Testis (tissue), 3 donors: ENCODE measurements around the gene C17orf100. TPM values are rescaled to one million over a fixed set of nuclear protein-coding genes. Genes with fewer than 3 reads are reported as not detected.

Source experiments
- DNase-seq: peaks from one replicate; pipeline ENCODE4 v3.0.0-alpha.2; 2019
- H3K27ac ChIP-seq, 2 donors: fragments of 200-600 bp; sonication (generic); one replicate each; pipeline ENCODE4 v1.5.1; 2019
- H3K27me3 ChIP-seq: fragments of 200-600 bp; sonication (generic); one replicate; pipeline ENCODE4 v1.5.1; 2019
- H3K36me3 ChIP-seq: fragments of 200-600 bp; sonication (generic); one replicate; pipeline ENCODE4 v1.5.1; 2017; ENCODE audit warnings: low read depth; ENCODE audit errors: missing control alignments
- H3K4me1 ChIP-seq: fragments of 200-600 bp; sonication (generic); one replicate; pipeline ENCODE4 v1.5.1; 2019
- H3K4me3 ChIP-seq, 2 donors: fragments of 200-600 bp; sonication (generic); one replicate each; pipeline ENCODE4 v1.5.1; 2017 to 2019
- H3K9me3 ChIP-seq: fragments of 200-600 bp; sonication (generic); one replicate; pipeline ENCODE4 v1.5.1; 2017
- POLR2A ChIP-seq: fragments of 450-650 bp; IDR thresholded peaks from one replicate; pipeline ENCODE4 v1.6.1; 2017; ENCODE audit warnings: antibody characterized with exemption, mild to moderate bottlenecking, moderate library complexity
- WGBS, 2 donors: methylation state at CpG; one replicate each; pipeline ENCODE4 v1.1.5; 2018; 5-methylcytosine and 5-hydroxymethylcytosine counted together
- intact Hi-C: fragments of 100-400 bp; cut with DNase I; formaldehyde crosslinking; loops from one replicate; pipeline ENCODE4 v1.15.1; 2023; ENCODE audit warnings: low total_unique reads
- polyA plus RNA-seq: library from polyadenylated mRNA; stranded (reverse); fragments of 350-450 nt; fragmentation: Illumina TruSeq; extraction: RNeasy Lipid Tissue Mini Kit (QIAGEN cat#74804); gene quantifications from one replicate; pipeline ENCODE4 v1.2.3, GENCODE V29; 2014; ENCODE audit warnings: low read depth, low replicate concordance; ENCODE audit not compliant: insufficient read depth
- total RNA-seq, 2 donors: library from RNA; depleted of rRNA; stranded (reverse); fragments of >200 nt; gene quantifications; one replicate each; pipeline ENCODE4 v1.2.3, GENCODE V29; 2016
- TF ChIP-seq, protein P1 (sequence below), 3 experiments: fragments of 450-650 bp in 2 of 3; fragments of 200-600 bp in 1 of 3; sonication (generic) in 1 of 3; IDR thresholded peaks; one replicate each; pipeline ENCODE4 v1.5.1; 2016 to 2019; ENCODE audit warnings: antibody characterized with exemption in 3 of 3, mild to moderate bottlenecking in 2 of 3, moderate library complexity in 1 of 3

Gene C17orf100
- total and polyA plus RNA-seq, 3 donors from 2014 or later = 6.9 to 12.4 (median 10.3) TPM

DNA sequence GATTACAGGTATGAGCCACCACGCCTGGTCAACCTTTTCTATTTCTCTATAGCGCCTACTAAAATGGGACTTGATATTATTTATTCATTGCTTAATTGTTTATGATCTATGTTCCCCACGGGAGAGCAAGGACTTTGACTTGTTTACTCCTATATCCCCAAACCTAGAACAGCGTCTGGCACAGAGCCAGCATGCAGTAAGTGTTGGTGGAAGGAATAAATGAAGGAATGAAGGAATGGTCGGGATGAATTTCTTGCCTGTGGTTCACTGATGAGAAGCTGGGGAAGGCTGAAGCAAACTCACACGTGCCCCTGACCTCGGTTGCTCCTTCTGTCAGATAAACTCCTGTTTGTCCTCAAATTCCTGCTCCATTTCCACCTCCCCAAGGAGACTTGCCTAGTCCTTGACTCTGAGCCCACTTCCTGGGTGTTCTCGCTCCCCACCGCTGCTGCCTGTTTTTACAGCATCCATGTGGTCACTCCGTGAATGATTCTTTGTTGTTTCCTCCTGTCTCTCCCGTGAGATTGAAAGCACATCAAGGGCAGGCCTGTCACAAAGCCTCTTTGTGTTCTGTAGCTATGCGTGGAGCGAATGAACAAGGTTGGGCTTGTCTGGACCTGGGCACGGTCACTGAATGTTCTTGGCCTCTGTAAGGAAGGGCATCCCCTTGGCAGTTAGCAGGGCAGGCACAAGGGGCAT is 17.3 kb downstream of the C17orf100 start:
- DNase-seq = no peak
- no peaks in the 10 kb centered on the region for H3K36me3 ChIP-seq
- WGBS, 2 donors = 55 to 69% methylated on average over 13 to 14 of the region's 14 CpGs
- TF ChIP-seq, protein P1, sequence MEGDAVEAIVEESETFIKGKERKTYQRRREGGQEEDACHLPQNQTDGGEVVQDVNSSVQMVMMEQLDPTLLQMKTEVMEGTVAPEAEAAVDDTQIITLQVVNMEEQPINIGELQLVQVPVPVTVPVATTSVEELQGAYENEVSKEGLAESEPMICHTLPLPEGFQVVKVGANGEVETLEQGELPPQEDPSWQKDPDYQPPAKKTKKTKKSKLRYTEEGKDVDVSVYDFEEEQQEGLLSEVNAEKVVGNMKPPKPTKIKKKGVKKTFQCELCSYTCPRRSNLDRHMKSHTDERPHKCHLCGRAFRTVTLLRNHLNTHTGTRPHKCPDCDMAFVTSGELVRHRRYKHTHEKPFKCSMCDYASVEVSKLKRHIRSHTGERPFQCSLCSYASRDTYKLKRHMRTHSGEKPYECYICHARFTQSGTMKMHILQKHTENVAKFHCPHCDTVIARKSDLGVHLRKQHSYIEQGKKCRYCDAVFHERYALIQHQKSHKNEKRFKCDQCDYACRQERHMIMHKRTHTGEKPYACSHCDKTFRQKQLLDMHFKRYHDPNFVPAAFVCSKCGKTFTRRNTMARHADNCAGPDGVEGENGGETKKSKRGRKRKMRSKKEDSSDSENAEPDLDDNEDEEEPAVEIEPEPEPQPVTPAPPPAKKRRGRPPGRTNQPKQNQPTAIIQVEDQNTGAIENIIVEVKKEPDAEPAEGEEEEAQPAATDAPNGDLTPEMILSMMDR (IDR thresholded peaks at IDR 0.05) = no peak
- no peak for TF ChIP-seq POLR2A
- H3K4me1 ChIP-seq = no peaks in the 10 kb centered on the region
- H3K4me3 ChIP-seq = no peak overlapping the region
- no peaks in the 10 kb centered on the region for H3K9me3 ChIP-seq
- H3K27ac ChIP-seq = no peak overlapping the region
- intact Hi-C loops = loop anchor here (10.0 kb wide), 1 partner anchor 336 kb away; no protein-coding TSS in a partner anchor
- no peaks in the 10 kb centered on the region for H3K27me3 ChIP-seq

DNA sequence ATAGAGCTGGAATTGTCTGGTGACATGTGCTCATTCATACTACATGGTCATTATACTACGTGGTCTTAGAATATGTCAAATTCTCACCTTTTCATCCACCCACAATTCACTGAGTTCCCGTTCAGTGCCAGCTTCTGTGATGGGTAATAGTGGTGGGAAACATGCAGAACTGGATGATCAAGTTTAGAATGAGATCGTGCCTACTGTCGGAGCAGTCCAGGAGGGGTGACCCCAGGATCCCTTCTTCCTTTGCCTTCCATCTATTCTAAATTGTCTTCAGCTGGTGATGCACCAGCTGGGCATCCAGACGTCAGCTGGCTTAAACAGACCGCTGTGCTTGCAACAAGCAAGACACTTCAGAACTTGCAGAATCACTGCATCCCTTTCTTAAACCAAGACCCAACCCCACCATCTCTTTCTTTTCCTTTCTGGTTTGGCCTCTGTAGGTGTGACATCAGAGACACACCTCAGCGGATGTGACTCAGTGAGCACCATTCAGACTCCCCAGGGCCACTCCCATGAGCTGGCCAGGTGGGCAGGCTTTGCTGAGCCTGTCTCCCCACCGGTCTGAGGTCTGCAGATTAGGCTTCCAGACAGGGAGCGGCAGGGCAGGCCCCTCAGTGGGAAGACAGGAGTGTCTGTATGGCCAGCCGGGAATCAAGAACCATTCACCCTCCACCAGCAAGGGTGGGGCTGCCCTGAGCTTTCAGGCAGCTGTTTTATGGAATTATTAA is 18.1 kb downstream of the C17orf100 start:
- no peak for TF ChIP-seq POLR2A
- TF ChIP-seq, protein P1 (IDR thresholded peaks at IDR 0.05) = no peak
- intact Hi-C loops = loop anchor here (10.0 kb wide), 1 partner anchor 335 kb away; no protein-coding TSS in a partner anchor
- Histone ChIP-seq H3K27me3 (no peaks in the 10 kb centered on the region), H3K9me3 (no peaks in the 10 kb centered on the region), H3K4me1 (no peaks in the 10 kb centered on the region), H3K36me3 (no peaks in the 10 kb centered on the region), H3K27ac (no peak overlapping the region), H3K4me3 (no peak overlapping the region)
- DNase-seq = no peak
- 86 to 89% methylated on average over 9 to 10 of the region's 10 CpGs for WGBS, 2 donors

DNA sequence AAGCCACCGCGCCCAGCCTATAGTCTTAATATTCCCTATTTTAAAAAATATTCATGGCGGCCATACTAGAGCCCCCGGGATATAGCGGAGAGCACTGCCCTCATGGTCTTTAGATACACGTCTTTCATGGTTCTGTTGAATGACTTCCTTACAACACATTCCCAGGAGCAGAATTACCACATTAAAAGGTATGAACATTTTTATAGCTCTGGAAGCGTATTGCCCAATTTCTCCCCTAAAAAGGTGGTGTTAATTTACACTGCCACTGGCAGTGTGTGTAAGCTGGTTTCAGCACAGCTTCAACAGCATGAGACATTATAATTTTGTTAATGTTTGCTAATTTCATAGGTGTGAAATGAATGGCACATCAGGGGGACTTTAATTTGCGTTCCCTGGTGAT is 19.0 kb downstream of the C17orf100 start:
- Histone ChIP-seq H3K36me3 (no peaks in the 10 kb centered on the region), H3K4me1 (no peaks in the 10 kb centered on the region), H3K27ac (no peak overlapping the region), H3K9me3 (no peaks in the 10 kb centered on the region), H3K27me3 (no peaks in the 10 kb centered on the region), H3K4me3 (no peak overlapping the region)
- intact Hi-C loops = no loop called here
- no peak for TF ChIP-seq POLR2A
- TF ChIP-seq, protein P1 (IDR thresholded peaks at IDR 0.05) = no peak
- WGBS, 2 donors = 97 to 98% methylated on average over 8 of the region's 8 CpGs
- no peak for DNase-seq

DNA sequence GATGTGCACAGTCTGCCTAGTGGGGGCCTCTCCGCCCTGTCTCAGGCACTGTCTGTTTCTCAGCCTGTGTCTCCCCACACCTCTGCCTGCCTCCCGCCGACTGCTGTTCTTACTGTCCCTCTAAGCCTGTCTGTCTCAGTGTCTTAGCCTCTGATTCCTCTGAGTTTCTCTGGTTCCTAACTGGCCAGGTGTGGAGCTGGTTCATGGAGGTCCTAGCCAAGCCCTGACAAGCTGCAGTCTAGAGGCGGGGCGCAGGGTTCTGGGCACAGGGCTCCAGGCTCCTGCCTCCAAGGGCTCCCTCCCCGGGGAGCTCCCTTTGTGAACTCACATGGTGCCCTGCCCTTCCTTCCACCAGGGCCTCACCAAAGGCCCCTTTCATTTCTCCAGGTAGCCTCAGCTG is 19.4 kb downstream of the C17orf100 start:
- Histone ChIP-seq H3K27me3 (no peaks in the 10 kb centered on the region), H3K4me3 (no peak overlapping the region), H3K4me1 (no peaks in the 10 kb centered on the region), H3K27ac (no peak overlapping the region), H3K9me3 (no peaks in the 10 kb centered on the region), H3K36me3 (no peaks in the 10 kb centered on the region)
- TF ChIP-seq, protein P1 (IDR thresholded peaks at IDR 0.05) = no peak
- no peak for TF ChIP-seq POLR2A
- DNase-seq = no peak
- 87 to 97% methylated on average over 6 of the region's 6 CpGs for WGBS, 2 donors
- intact Hi-C loops = no loop called here
